ENCODE data around the gene PIGC.

DNA sequence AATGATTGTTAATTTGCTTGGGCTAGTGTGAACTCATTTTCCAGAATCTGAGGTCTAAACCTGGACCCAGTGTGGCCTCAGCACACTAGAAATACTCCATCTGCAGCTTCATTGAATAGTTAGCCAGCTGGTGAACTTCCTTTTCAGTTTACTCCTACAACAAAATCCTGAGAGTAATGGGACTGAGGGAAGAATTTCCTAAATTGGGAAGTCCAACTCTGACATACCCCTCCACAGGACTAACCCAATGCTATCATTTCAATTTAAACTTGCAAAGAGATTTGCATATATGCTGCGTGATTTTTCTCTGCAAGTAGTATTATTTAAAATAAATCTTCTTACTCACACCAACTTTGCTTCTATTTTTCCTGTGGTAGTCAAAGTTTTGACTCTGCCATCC, 27.8 kb upstream of the PIGC start:
- TF ChIP-seq POLR2A (IDR thresholded peaks at IDR 0.05; ENCODE audit: low read depth, low read length): no peak
- no peak for TF ChIP-seq POLR2AphosphoS5 (IDR thresholded peaks at IDR 0.05; ENCODE audit: low read depth, low read length)
